HUES6 (cell line): Measurements from ENCODE around the gene TMEM87A.

ENCODE experiments used
- H3K27ac ChIP-seq: 2 replicates; pipeline ENCODE4 v1.7.0; 2013; ENCODE audit warnings: low read depth, mild to moderate bottlenecking, low read length, inconsistent platforms
- H3K27me3 ChIP-seq: 2 replicates; pipeline ENCODE4 v1.6.1; 2013; ENCODE audit warnings: low read length; ENCODE audit not compliant: control insufficient read depth, insufficient read depth
- H3K36me3 ChIP-seq: 2 replicates; pipeline ENCODE4 v1.6.1; 2013; ENCODE audit warnings: low read length; ENCODE audit not compliant: control insufficient read depth, insufficient read depth
- H3K4me1 ChIP-seq: 2 replicates; pipeline ENCODE4 v1.6.1; 2013; ENCODE audit warnings: low read length; ENCODE audit not compliant: control insufficient read depth, insufficient read depth
- H3K4me3 ChIP-seq: 2 replicates; pipeline ENCODE4 v1.5.1; 2013; ENCODE audit warnings: low read depth, low read length
- H3K9ac ChIP-seq: one replicate; pipeline ENCODE4 v1.6.1; 2013; ENCODE audit warnings: mild to moderate bottlenecking, low read length
- H3K9me3 ChIP-seq: 2 replicates; pipeline ENCODE4 v1.6.1; 2013; ENCODE audit warnings: low read depth, low read length; ENCODE audit not compliant: control insufficient read depth, insufficient read depth

TMEM87A gene

DNA sequence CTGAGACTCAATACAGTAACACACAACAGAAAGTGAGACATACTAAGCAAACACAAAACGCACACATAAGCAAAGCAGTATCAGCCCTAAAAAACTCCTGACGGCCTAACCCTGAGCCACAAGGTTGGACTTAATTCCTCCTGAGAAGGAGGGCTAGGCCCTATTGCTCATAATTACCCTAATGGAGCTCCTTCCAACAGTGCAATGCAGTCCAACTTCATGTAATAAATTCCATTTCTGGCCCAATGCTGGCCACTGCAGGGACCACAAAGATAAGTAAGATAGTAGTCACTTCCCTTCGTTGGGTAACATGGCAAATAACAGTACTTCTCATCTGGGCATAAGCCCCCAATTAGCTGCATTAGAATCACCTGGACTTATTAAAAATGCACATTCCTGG is 69.3 kb downstream of the TMEM87A start:
- no peaks in the 10 kb centered on the region for H3K27me3 ChIP-seq
- peaks cover 7% of the 10 kb centered on the region; the same call in 1 of the 2 replicates for H3K4me1 ChIP-seq
- no peaks in the 10 kb centered on the region for H3K36me3 ChIP-seq
- no peak overlapping the region for H3K27ac ChIP-seq
- no peak overlapping the region for H3K9ac ChIP-seq
- no peaks in the 10 kb centered on the region for H3K9me3 ChIP-seq
- no peak overlapping the region for H3K4me3 ChIP-seq

DNA sequence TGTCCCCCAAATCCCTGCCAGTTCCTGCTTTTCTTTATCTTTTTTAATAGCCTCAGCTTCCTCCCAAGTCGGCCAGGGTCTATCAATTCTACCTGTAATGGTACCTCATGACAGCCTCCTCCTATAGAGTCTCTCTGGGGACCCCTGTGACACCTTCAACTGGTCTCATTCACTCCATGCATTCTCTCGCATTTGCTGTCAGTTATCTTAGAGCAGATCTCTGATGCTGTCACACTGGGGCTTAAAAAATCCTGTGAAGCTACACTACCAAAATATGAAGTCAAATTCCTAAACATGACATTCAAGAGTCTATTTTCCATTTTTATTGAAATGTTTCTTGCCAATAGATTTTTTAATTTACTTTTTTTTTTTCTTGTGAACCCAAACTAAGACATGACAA is 70.6 kb downstream of the TMEM87A start:
- Histone ChIP-seq H3K27me3 (no peaks in the 10 kb centered on the region), H3K27ac (no peak overlapping the region), H3K9ac (no peak overlapping the region), H3K36me3 (peaks cover 9% of the 10 kb centered on the region), H3K4me1 (peaks cover 7% of the 10 kb centered on the region; the same call in 1 of the 2 replicates), H3K4me3 (no peak overlapping the region), H3K9me3 (no peaks in the 10 kb centered on the region)

DNA sequence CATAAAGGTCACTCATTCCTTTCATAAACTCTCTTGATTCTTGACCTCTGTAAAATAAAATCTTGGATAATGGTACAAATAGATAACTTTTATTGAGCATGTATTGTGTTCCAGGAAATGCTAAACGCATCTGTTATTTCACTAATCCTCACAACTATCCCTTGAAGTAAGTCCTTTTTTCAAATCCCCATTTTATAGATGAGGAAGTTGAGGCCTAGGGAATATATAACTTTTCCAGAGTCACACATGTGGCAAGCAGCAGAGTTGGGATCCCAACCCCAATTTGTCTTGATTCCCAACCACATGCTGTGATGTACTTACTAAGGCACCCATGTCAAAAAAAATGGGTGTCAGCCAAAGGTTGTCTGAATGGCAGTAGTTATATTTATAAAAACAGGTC is 71.4 kb downstream of the TMEM87A start:
- Histone ChIP-seq H3K4me3 (no peak overlapping the region), H3K36me3 (peaks cover 12% of the 10 kb centered on the region), H3K9ac (no peak overlapping the region), H3K27ac (no peak overlapping the region), H3K9me3 (no peaks in the 10 kb centered on the region), H3K4me1 (peaks cover under 1% of the 10 kb centered on the region; the same call in 1 of the 2 replicates), H3K27me3 (no peaks in the 10 kb centered on the region)

- no peak overlapping the region for H3K27ac ChIP-seq
- no peaks in the 10 kb centered on the region for H3K4me1 ChIP-seq
- H3K4me3 ChIP-seq = no peak overlapping the region
- peaks cover 12% of the 10 kb centered on the region for H3K36me3 ChIP-seq
- H3K9ac ChIP-seq = no peak overlapping the region
- H3K9me3 ChIP-seq = no peaks in the 10 kb centered on the region
- H3K27me3 ChIP-seq = no peaks in the 10 kb centered on the region
These were observed 74.1 kb downstream of the TMEM87A start for GRCh38 chr15:42199126-42199525.

DNA sequence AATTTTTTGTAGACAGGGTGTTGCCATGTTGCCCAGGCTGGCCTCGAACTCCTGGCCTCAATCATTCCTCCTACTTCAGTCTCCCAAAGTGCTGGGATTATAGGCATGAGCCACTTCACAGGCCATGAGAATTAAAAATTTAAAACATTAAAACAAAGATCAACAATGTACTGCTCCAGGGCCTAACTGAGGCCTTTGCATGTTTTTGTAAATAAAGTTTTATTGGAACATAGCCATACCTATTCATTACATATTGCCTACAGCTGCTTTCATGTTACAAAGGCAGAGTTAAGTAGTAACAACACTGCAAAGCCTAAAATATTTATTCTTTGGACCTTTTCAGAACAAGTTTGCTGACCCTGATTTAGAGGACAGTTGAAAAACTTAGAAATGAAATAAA is 74.7 kb downstream of the TMEM87A start:
- no peak overlapping the region for H3K27ac ChIP-seq
- H3K36me3 ChIP-seq = peaks cover 12% of the 10 kb centered on the region

DNA sequence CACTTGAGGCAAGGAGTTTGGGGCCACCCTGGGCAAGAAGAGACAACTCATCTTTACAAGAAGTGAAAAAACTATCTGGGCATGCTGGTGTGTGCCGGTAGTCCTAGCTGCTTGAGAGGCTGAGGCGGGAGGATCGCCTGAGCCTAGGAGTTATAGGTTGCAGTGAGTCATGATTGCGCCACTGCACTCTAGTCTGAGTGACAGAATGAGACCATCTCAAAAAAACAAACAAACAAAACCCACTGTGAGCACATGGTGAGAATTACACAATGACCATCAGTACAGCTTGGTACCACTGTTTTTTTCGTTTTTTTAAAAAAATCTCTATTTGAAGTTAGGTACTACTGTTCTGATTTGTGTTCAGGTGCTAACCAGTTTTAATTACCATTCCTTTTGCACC is 78.7 kb downstream of the TMEM87A start:
- Histone ChIP-seq H3K27ac (no peak overlapping the region), H3K9me3 (no peaks in the 10 kb centered on the region), H3K4me3 (no peak overlapping the region), H3K9ac (no peak overlapping the region), H3K4me1 (no peaks in the 10 kb centered on the region), H3K27me3 (no peaks in the 10 kb centered on the region), H3K36me3 (peaks cover 31% of the 10 kb centered on the region)

More for the DNA sequence above, 74.7 kb downstream of the TMEM87A start:
- no peaks in the 10 kb centered on the region for H3K27me3 ChIP-seq
- no peaks in the 10 kb centered on the region for H3K9me3 ChIP-seq
- H3K4me1 ChIP-seq = no peaks in the 10 kb centered on the region
- H3K9ac ChIP-seq = no peak overlapping the region
- H3K4me3 ChIP-seq = no peak overlapping the region

DNA sequence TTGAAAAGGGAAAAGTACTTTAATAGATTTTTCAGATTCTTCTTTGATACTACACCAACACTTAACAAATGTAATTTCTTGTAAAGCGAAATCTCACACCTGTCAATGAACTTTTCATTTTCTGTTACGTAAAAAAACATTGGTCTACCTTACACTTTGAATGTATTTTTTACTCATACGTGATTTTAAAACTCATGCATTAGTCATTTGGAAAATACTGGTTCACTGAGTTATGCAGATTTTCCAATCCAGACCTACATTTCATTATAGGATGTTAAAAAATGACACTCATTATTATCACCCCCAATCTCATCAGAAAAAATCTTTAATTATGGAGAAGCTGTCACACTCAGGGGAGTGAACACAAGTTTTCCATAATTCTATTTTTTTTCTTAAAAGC is 79.8 kb downstream of the TMEM87A start:
- H3K27ac ChIP-seq = no peak overlapping the region
- no peak overlapping the region for H3K4me3 ChIP-seq
- H3K27me3 ChIP-seq = no peaks in the 10 kb centered on the region
- H3K36me3 ChIP-seq = peaks cover 36% of the 10 kb centered on the region
- H3K9me3 ChIP-seq = no peaks in the 10 kb centered on the region
- no peak overlapping the region for H3K9ac ChIP-seq
- H3K4me1 ChIP-seq = no peaks in the 10 kb centered on the region

GRCh38 chr15:42191610-42192346 is 81.5 kb downstream of the TMEM87A start:
- Histone ChIP-seq H3K27me3 (no peaks in the 10 kb centered on the region), H3K4me1 (no peaks in the 10 kb centered on the region), H3K36me3 (peaks cover 44% of the 10 kb centered on the region), H3K4me3 (no peak overlapping the region), H3K9ac (no peak overlapping the region), H3K9me3 (no peaks in the 10 kb centered on the region), H3K27ac (no peak overlapping the region)

GRCh38 chr15:42190370-42190769 is 82.9 kb downstream of the TMEM87A start:
- Histone ChIP-seq H3K9ac (no peak overlapping the region), H3K4me3 (no peak overlapping the region), H3K9me3 (no peaks in the 10 kb centered on the region), H3K4me1 (no peaks in the 10 kb centered on the region), H3K36me3 (peaks cover 58% of the 10 kb centered on the region), H3K27ac (no peak overlapping the region), H3K27me3 (no peaks in the 10 kb centered on the region)

DNA sequence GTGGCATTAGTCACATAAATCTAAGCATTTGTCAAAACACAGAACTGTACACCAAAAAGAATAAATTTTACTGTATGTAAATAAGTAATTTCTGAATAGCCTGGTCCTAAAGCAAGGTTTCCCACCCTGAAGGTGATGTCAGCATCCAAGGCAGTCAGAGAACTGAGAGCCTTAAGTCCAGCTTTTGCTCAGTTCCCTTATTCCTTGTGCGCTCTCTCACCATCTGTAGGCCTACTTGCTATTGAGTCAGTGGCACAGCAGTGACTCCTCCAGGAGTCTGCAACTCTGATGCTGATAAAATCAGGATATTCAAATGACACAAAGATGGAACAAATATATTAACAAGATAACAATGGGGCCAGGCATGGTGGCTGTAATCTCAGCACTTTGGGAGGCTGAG is 87.4 kb downstream of the TMEM87A start:
- Histone ChIP-seq H3K4me1 (no peaks in the 10 kb centered on the region), H3K36me3 (peaks cover 81% of the 10 kb centered on the region), H3K9me3 (no peaks in the 10 kb centered on the region), H3K27me3 (no peaks in the 10 kb centered on the region), H3K27ac (no peak overlapping the region), H3K9ac (no peak overlapping the region), H3K4me3 (no peak overlapping the region)

DNA sequence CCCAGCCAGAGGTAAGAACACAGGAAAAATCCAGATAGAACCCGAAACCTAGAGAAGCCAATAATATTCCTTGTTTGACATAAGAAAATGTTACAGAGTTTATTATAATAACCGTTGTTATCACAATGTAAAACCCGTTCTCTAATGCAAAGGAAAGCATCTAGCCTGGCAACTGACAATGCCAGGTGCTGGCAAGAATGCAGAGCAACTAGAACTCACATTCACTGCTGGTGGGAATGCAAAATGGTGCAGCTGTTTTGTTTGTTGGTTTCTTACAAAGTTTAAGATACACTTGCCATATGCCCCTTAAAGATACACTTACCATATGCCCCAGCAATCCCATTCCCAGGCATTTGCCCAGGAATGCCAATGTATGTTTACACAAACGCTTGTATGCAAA is 88.5 kb downstream of the TMEM87A start:
- H3K36me3 ChIP-seq = peaks cover 82% of the 10 kb centered on the region
- no peaks in the 10 kb centered on the region for H3K27me3 ChIP-seq
- no peak overlapping the region for H3K9ac ChIP-seq
- H3K27ac ChIP-seq = no peak overlapping the region
- H3K9me3 ChIP-seq = no peaks in the 10 kb centered on the region
- no peaks in the 10 kb centered on the region for H3K4me1 ChIP-seq
- no peak overlapping the region for H3K4me3 ChIP-seq
